ENCODE data around the gene GABARAPL1. TPM values are rescaled to one million over a fixed set of nuclear protein-coding genes. Genes with fewer than 3 reads are reported as not detected.

The GABARAPL1 gene
- total and polyA plus RNA-seq, 2 of the 13 experiments (the other 11 are each of a cell fraction or from before 2014, with no cell fraction given): 7.9 to 26.1 TPM

- peak; percentile 16; the same call in 1 of the 2 replicates for TF ChIP-seq ATF7 (IDR thresholded peaks at IDR 0.05)
- TF ChIP-seq ATF7 (CRISPR knock-in tag; IDR thresholded peaks at IDR 0.05): no peak
- no peak for TF ChIP-seq ZNF17 (CRISPR knock-in tag; IDR thresholded peaks at IDR 0.05)
- TF ChIP-seq SMAD3 (CRISPR knock-in tag; IDR thresholded peaks at IDR 0.05): peak; percentile 71; the same call in 1 of the 2 replicates
- TF ChIP-seq ZFP36 (IDR thresholded peaks at IDR 0.05; ENCODE audit: borderline replicate concordance, low read depth, low read length, partially characterized antibody): no peak
- TF ChIP-seq, protein P1, sequence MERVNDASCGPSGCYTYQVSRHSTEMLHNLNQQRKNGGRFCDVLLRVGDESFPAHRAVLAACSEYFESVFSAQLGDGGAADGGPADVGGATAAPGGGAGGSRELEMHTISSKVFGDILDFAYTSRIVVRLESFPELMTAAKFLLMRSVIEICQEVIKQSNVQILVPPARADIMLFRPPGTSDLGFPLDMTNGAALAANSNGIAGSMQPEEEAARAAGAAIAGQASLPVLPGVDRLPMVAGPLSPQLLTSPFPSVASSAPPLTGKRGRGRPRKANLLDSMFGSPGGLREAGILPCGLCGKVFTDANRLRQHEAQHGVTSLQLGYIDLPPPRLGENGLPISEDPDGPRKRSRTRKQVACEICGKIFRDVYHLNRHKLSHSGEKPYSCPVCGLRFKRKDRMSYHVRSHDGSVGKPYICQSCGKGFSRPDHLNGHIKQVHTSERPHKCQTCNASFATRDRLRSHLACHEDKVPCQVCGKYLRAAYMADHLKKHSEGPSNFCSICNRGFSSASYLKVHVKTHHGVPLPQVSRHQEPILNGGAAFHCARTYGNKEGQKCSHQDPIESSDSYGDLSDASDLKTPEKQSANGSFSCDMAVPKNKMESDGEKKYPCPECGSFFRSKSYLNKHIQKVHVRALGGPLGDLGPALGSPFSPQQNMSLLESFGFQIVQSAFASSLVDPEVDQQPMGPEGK (CRISPR knock-in tag; IDR thresholded peaks at IDR 0.05): peak; percentile 81
- TF ChIP-seq SAP130 (CRISPR knock-in tag; IDR thresholded peaks at IDR 0.05; ENCODE audit: low read depth): peak; percentile 90
- TF ChIP-seq CHD4 (IDR thresholded peaks at IDR 0.05; ENCODE audit: borderline replicate concordance, low read length): peak; percentile 29; the same call in 1 of the 2 replicates
- TF ChIP-seq SOX6 (IDR thresholded peaks at IDR 0.05): no peak
- TF ChIP-seq SOX6 (CRISPR knock-in tag; IDR thresholded peaks at IDR 0.05): peak; percentile 74
- TF ChIP-seq HDAC1 (CRISPR knock-in tag; IDR thresholded peaks at IDR 0.05): 0 out of 2 replicates have a peak, but pooled peaks have one; percentile 49
- TF ChIP-seq ZFP36L2 (CRISPR knock-in tag; IDR thresholded peaks at IDR 0.05): 0 out of 2 replicates have a peak, but pooled peaks have one; percentile 7
These were observed 538 bp upstream of the GABARAPL1 start (continued) for GRCh38 chr12:10211940-10212738.
